CMK (cell line): Measurements from ENCODE around the gene NKD2.
"Not testable (repeated sequence)": the region's sequence is repeated elsewhere in the genome, so short reads cannot be mapped to it uniquely, and the experiment has no call there.

Experiments
- DNase-seq: peaks from one replicate; pipeline ENCODE4 v3.0.0-alpha.2; 2010; ENCODE audit warnings: low read depth

The NKD2 gene

GRCh38 chr5:1058083-1058945 lies 49.7 kb downstream of the NKD2 start:
- DNase-seq = no peak

GRCh38 chr5:1058988-1059883 lies 50.6 kb downstream of the NKD2 start:
- no peak for DNase-seq

- DNase-seq = no peak
Observed at GRCh38 chr5:1059884-1060263, 51.3 kb downstream of the NKD2 start.

- DNase-seq = no peak
Observed at GRCh38 chr5:1060535-1060981, 52.0 kb downstream of the NKD2 start.

- not testable (repeated sequence) for DNase-seq
Observed at GRCh38 chr5:1061292-1061691, 52.7 kb downstream of the NKD2 start.

GRCh38 chr5:1061916-1062315 lies 53.3 kb downstream of the NKD2 start:
- no peak for DNase-seq

GRCh38 chr5:1062761-1063568 lies 54.4 kb downstream of the NKD2 start:
- no peak for DNase-seq

- no peak for DNase-seq
Observed at GRCh38 chr5:1063661-1064382, 55.2 kb downstream of the NKD2 start.

GRCh38 chr5:1064383-1065142 lies 56.0 kb downstream of the NKD2 start:
- no peak for DNase-seq

GRCh38 chr5:1065143-1065750 lies 56.6 kb downstream of the NKD2 start:
- DNase-seq = no peak

GRCh38 chr5:1065891-1066650 lies 57.5 kb downstream of the NKD2 start:
- DNase-seq = no peak

GRCh38 chr5:1066676-1067075 lies 58.1 kb downstream of the NKD2 start:
- DNase-seq = no peak

GRCh38 chr5:1067141-1068121 lies 58.8 kb downstream of the NKD2 start:
- peak; percentile 92 for DNase-seq

- no peak for DNase-seq
Observed at GRCh38 chr5:1068204-1068894, 59.7 kb downstream of the NKD2 start.

- no peak for DNase-seq
Observed at GRCh38 chr5:1068895-1069719, 60.5 kb downstream of the NKD2 start.

- no peak for DNase-seq
Observed at GRCh38 chr5:1069720-1070088, 61.1 kb downstream of the NKD2 start.
